ENCODE data around the gene UST.

- TF ChIP-seq POLR2A (IDR thresholded peaks at IDR 0.05; ENCODE audit: low read depth, low read length), result no peak
- no peak for TF ChIP-seq POLR2AphosphoS5 (IDR thresholded peaks at IDR 0.05; ENCODE audit: low read depth, low read length)
- TF ChIP-seq TAF1 (IDR thresholded peaks at IDR 0.05; ENCODE audit: low read depth, low read length), result no peak
- no peak for TF ChIP-seq PAX5 (IDR thresholded peaks at IDR 0.05; ENCODE audit: insufficient read depth, low read length, severe bottlenecking)
- TF ChIP-seq SPI1 (IDR thresholded peaks at IDR 0.05; ENCODE audit: low read depth, low read length), result no peak
- no peak for TF ChIP-seq POU2F2 (IDR thresholded peaks at IDR 0.05; ENCODE audit: low read depth, low read length)
Measured at GRCh38 chr6:148789948-148790347, 43.1 kb downstream of the UST start.

All from GM12891 (cell line).